ENCODE results near the gene FAM120B. TPM values are rescaled to one million over a fixed set of nuclear protein-coding genes. Genes with fewer than 3 reads are reported as not detected.

FAM120B gene
- total RNA-seq, 1 experiment from 2014 or later, result 25.2 TPM

GRCh38 chr6:170362121-170362520 lies 55.6 kb downstream of the FAM120B start:
- intact Hi-C loops (cut with micrococcal nuclease), result no loop called here
- H2AFZ ChIP-seq (ENCODE audit: low read depth, low read length, poor library complexity, severe bottlenecking), result no peak overlapping the region
- H3K36me3 ChIP-seq (ENCODE audit: control insufficient read depth in 1 of 2, insufficient read depth in 2 of 2, low read length in 2 of 2), result peaks cover 3 to 8% of the 10 kb centered on the region in 2 experiments; a peak in 2 of 4 replicates
- H3K4me1 ChIP-seq (ENCODE audit: control insufficient read depth in 1 of 2, insufficient read depth in 2 of 2, low read length in 2 of 2), result no peaks in the 10 kb centered on the region
- H3K4me2 ChIP-seq (ENCODE audit: low read length), result no peak overlapping the region
- TF ChIP-seq SP1 (IDR thresholded peaks at IDR 0.05; ENCODE audit: low read depth) (no peak), SRF (IDR thresholded peaks at IDR 0.05; ENCODE audit: low read depth) (no peak), EZH2 (IDR thresholded peaks at IDR 0.05) (no peak), JUND (IDR thresholded peaks at IDR 0.05) (no peak), CEBPB (IDR thresholded peaks at IDR 0.05; ENCODE audit: low read depth) (no peak), FOSL1 (IDR thresholded peaks at IDR 0.05; ENCODE audit: low read depth) (no peak), ELF1 (IDR thresholded peaks at IDR 0.05; ENCODE audit: borderline replicate concordance, low read depth) (no peak), SIN3A (IDR thresholded peaks at IDR 0.05; ENCODE audit: low read depth) (no peak), ATF3 (IDR thresholded peaks at IDR 0.05) (no peak), ZFX (IDR thresholded peaks at IDR 0.05) (no peak), RAD21 (IDR thresholded peaks at IDR 0.05; ENCODE audit: low read depth) (no peak), ZNF274 (IDR thresholded peaks at IDR 0.05; ENCODE audit: low read depth, low read length) (no peak), EZH2phosphoT487 (IDR thresholded peaks at IDR 0.05; ENCODE audit: borderline replicate concordance) (no peak), YY1 (IDR thresholded peaks at IDR 0.05; ENCODE audit: extremely low read depth, insufficient replicate concordance, low read depth, low read length) (no peak)
- TF ChIP-seq, protein P1, sequence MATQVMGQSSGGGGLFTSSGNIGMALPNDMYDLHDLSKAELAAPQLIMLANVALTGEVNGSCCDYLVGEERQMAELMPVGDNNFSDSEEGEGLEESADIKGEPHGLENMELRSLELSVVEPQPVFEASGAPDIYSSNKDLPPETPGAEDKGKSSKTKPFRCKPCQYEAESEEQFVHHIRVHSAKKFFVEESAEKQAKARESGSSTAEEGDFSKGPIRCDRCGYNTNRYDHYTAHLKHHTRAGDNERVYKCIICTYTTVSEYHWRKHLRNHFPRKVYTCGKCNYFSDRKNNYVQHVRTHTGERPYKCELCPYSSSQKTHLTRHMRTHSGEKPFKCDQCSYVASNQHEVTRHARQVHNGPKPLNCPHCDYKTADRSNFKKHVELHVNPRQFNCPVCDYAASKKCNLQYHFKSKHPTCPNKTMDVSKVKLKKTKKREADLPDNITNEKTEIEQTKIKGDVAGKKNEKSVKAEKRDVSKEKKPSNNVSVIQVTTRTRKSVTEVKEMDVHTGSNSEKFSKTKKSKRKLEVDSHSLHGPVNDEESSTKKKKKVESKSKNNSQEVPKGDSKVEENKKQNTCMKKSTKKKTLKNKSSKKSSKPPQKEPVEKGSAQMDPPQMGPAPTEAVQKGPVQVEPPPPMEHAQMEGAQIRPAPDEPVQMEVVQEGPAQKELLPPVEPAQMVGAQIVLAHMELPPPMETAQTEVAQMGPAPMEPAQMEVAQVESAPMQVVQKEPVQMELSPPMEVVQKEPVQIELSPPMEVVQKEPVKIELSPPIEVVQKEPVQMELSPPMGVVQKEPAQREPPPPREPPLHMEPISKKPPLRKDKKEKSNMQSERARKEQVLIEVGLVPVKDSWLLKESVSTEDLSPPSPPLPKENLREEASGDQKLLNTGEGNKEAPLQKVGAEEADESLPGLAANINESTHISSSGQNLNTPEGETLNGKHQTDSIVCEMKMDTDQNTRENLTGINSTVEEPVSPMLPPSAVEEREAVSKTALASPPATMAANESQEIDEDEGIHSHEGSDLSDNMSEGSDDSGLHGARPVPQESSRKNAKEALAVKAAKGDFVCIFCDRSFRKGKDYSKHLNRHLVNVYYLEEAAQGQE (IDR thresholded peaks at IDR 0.05; ENCODE audit: low read depth), result no peak
- TF ChIP-seq, protein P2, sequence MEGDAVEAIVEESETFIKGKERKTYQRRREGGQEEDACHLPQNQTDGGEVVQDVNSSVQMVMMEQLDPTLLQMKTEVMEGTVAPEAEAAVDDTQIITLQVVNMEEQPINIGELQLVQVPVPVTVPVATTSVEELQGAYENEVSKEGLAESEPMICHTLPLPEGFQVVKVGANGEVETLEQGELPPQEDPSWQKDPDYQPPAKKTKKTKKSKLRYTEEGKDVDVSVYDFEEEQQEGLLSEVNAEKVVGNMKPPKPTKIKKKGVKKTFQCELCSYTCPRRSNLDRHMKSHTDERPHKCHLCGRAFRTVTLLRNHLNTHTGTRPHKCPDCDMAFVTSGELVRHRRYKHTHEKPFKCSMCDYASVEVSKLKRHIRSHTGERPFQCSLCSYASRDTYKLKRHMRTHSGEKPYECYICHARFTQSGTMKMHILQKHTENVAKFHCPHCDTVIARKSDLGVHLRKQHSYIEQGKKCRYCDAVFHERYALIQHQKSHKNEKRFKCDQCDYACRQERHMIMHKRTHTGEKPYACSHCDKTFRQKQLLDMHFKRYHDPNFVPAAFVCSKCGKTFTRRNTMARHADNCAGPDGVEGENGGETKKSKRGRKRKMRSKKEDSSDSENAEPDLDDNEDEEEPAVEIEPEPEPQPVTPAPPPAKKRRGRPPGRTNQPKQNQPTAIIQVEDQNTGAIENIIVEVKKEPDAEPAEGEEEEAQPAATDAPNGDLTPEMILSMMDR (IDR thresholded peaks at IDR 0.05 in 2 of 3, conservative IDR thresholded peaks at IDR 0.05 in 1 of 3; ENCODE audit: borderline replicate concordance in 1 of 3, insufficient read depth in 1 of 3, low read depth in 2 of 3, low read length in 2 of 3), result no peak
- TF ChIP-seq, protein P3, sequence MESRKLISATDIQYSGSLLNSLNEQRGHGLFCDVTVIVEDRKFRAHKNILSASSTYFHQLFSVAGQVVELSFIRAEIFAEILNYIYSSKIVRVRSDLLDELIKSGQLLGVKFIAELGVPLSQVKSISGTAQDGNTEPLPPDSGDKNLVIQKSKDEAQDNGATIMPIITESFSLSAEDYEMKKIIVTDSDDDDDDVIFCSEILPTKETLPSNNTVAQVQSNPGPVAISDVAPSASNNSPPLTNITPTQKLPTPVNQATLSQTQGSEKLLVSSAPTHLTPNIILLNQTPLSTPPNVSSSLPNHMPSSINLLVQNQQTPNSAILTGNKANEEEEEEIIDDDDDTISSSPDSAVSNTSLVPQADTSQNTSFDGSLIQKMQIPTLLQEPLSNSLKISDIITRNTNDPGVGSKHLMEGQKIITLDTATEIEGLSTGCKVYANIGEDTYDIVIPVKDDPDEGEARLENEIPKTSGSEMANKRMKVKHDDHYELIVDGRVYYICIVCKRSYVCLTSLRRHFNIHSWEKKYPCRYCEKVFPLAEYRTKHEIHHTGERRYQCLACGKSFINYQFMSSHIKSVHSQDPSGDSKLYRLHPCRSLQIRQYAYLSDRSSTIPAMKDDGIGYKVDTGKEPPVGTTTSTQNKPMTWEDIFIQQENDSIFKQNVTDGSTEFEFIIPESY (IDR thresholded peaks at IDR 0.05; ENCODE audit: extremely low read depth, insufficient replicate concordance, low read length), result no peak
- H3K9me2 ChIP-seq (ENCODE audit: insufficient read depth), result no peaks in the 10 kb centered on the region
- H3K79me2 ChIP-seq (ENCODE audit: insufficient read depth, low read length), result no peaks in the 10 kb centered on the region
- H4K20me1 ChIP-seq (ENCODE audit: insufficient read depth), result no peaks in the 10 kb centered on the region
- H3K4me3 ChIP-seq (replicated peaks in 1 of 2; ENCODE audit: low read depth in 1 of 2, low read length in 2 of 2), result no peak overlapping the region
- no peaks in the 10 kb centered on the region for H3K9me3 ChIP-seq (ENCODE audit: control insufficient read depth in 1 of 2, insufficient read depth in 1 of 2, low read depth in 1 of 2, low read length in 2 of 2)
- H3K9ac ChIP-seq (ENCODE audit: low read length), result no peak overlapping the region
- no TSS peak for BruUV-seq (replicated peaks)
- ATAC-seq (no peak), DNase-seq (ENCODE audit: low read depth, low spot score) (no peak)
- ChIA-PET POLR2A (no interaction called here), CTCF (no interaction called here), RAD21 (ENCODE audit: low non-redundant PET in 1 of 2, low total read pairs in 2 of 2, uncharacterized antibody in 2 of 2, unreplicated experiment in 2 of 2) (no interaction called here)
- H3K27ac ChIP-seq (ENCODE audit: low read depth, low read length), result no peak overlapping the region
- H3K27me3 ChIP-seq (ENCODE audit: insufficient read depth, low read length), result no peaks in the 10 kb centered on the region

Data from HCT116 (cell line).